HEK293 (cell line): ENCODE data around the gene APPL2.

ENCODE experiments used
- CTCF ChIA-PET: fragments of 350-600 bp; formaldehyde crosslinking; extraction: SDS; loops from one replicate; lab custom pipeline; 2021; ENCODE audit warnings: antibody characterized with exemption; lab: Yijun Ruan, JAX
- POLR2A ChIA-PET: fragments of 300-600 bp; formaldehyde crosslinking; extraction: SDS; loops from one replicate; lab custom pipeline; 2020; ENCODE audit warnings: antibody characterized with exemption, inconsistent platforms; lab: Yijun Ruan, JAX
- H3K27ac ChIP-seq: fragments of 200-500 bp; sonication (Bioruptor generic); 2 replicates; pipeline ENCODE4 v1.5.1; 2014; ENCODE audit warnings: low read depth, low read length, control low read depth, inconsistent platforms; ENCODE audit errors: extremely low read depth
- H3K36me3 ChIP-seq, 2 experiments: fragments of 200-500 bp in 1 of 2; sonication (Bioruptor generic) in 1 of 2; 1 replicate in 1 of 2; 2 replicates in 1 of 2; pipeline ENCODE4 v1.5.1; 2014 to 2017; ENCODE audit warnings: inconsistent platforms in 2 of 2, low read length in 2 of 2; ENCODE audit not compliant: control insufficient read depth in 2 of 2, insufficient read depth in 1 of 2
- H3K4me1 ChIP-seq: fragments of 200-500 bp; sonication (Bioruptor generic); 2 replicates; pipeline ENCODE4 v1.5.1; 2014; ENCODE audit warnings: mild to moderate bottlenecking, low read length, inconsistent platforms; ENCODE audit not compliant: control insufficient read depth, insufficient read depth
- H3K4me3 ChIP-seq: 2 replicates; pipeline ENCODE4 v1.5.1; 2011; ENCODE audit warnings: low read depth, mild to moderate bottlenecking, control low read depth, low read length, moderate library complexity
- H3K9me3 ChIP-seq: fragments of 200-500 bp; sonication (Bioruptor generic); 2 replicates; pipeline ENCODE4 v1.5.1; 2014; ENCODE audit warnings: low read depth, low read length, inconsistent platforms; ENCODE audit not compliant: control insufficient read depth, insufficient read depth
- BCL11B ChIP-seq: fragments of 450-650 bp; formaldehyde crosslinking; IDR thresholded peaks from 2 replicates; pipeline ENCODE4 v1.5.1; 2016; ENCODE audit warnings: low read depth, missing biosample characterization, missing genetic modification characterization
- CTCF ChIP-seq: fragments of 450-650 bp; formaldehyde crosslinking; IDR thresholded peaks from 2 replicates; pipeline ENCODE4 v1.5.1; 2016; ENCODE audit warnings: missing biosample characterization, missing genetic modification characterization
- FEZF1 ChIP-seq: fragments of 450-650 bp; formaldehyde crosslinking; IDR thresholded peaks from 2 replicates; pipeline ENCODE4 v1.5.1; 2016; ENCODE audit warnings: missing biosample characterization, missing genetic modification characterization
- RBAK ChIP-seq: fragments of 450-650 bp; formaldehyde crosslinking; IDR thresholded peaks from 2 replicates; pipeline ENCODE4 v1.5.1; 2016; ENCODE audit warnings: missing biosample characterization, missing genetic modification characterization
- SCRT1 ChIP-seq: fragments of 450-650 bp; formaldehyde crosslinking; IDR thresholded peaks from 2 replicates; pipeline ENCODE4 v1.5.1; 2016; ENCODE audit warnings: missing biosample characterization, missing genetic modification characterization, borderline replicate concordance
- SCRT2 ChIP-seq: fragments of 450-650 bp; formaldehyde crosslinking; IDR thresholded peaks from 2 replicates; pipeline ENCODE4 v1.5.1; 2016; ENCODE audit warnings: missing biosample characterization, missing genetic modification characterization
- ZFHX2 ChIP-seq: fragments of 450-650 bp; formaldehyde crosslinking; conservative IDR thresholded peaks from 2 replicates; pipeline ENCODE4 v1.5.1; 2016; ENCODE audit warnings: missing biosample characterization, missing genetic modification characterization
- ZNF211 ChIP-seq: fragments of 450-650 bp; formaldehyde crosslinking; IDR thresholded peaks from 2 replicates; pipeline ENCODE4 v1.5.1; 2016; ENCODE audit warnings: low read depth, missing biosample characterization, missing genetic modification characterization
- ZNF350 ChIP-seq: fragments of 450-650 bp; formaldehyde crosslinking; IDR thresholded peaks from 2 replicates; pipeline ENCODE4 v1.5.0; 2017; ENCODE audit warnings: missing biosample characterization, mild to moderate bottlenecking, missing genetic modification characterization
- ZNF398 ChIP-seq: fragments of 450-650 bp; formaldehyde crosslinking; IDR thresholded peaks from 2 replicates; pipeline ENCODE4 v1.5.1; 2017; ENCODE audit warnings: missing biosample characterization, missing genetic modification characterization
- ZNF530 ChIP-seq: fragments of 450-650 bp; formaldehyde crosslinking; IDR thresholded peaks from 2 replicates; pipeline ENCODE4 v1.5.1; 2016; ENCODE audit warnings: low read depth, missing biosample characterization, missing genetic modification characterization
- ZSCAN18 ChIP-seq: fragments of 450-650 bp; formaldehyde crosslinking; IDR thresholded peaks from 2 replicates; pipeline ENCODE4 v1.5.1; 2016; ENCODE audit warnings: missing biosample characterization, missing genetic modification characterization
- TF ChIP-seq, protein P1 (sequence below): fragments of 450-650 bp; formaldehyde crosslinking; IDR thresholded peaks from 2 replicates; pipeline ENCODE4 v1.5.1; 2016; ENCODE audit warnings: missing biosample characterization, missing genetic modification characterization

APPL2 gene

DNA sequence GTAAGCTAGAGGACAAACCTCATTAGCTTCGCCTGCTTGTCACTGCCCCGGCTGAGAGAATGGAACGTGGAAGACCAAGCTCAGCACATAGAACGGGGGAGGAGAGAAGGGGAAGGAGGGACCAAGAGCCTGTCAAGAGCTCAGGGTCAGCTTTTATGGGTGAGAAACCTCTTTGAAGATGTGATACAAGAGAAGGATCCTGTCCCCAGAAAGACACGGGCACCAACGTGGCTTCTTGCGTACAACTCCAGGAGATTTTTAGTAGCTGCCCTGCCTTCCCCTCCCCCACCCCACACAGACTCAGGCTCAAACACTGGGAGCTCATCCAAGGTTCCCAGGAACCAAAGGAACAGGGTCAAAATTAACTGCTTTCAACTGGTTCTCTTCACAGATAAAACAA lies 34.7 kb downstream of the APPL2 start (continued):
- TF ChIP-seq CTCF (no peak), ZNF398 (no peak)

GRCh38 chr12:105200385-105200784 lies 35.6 kb downstream of the APPL2 start:
- TF ChIP-seq ZNF211 (tag by site-specific recombination): no peak
- peak; percentile 44; the same call in 1 of the 2 replicates for TF ChIP-seq ZFHX2 (tag by site-specific recombination)
- Histone ChIP-seq H3K4me1 (no peaks in the 10 kb centered on the region), H3K9me3 (no peaks in the 10 kb centered on the region), H3K4me3 (no peak overlapping the region), H3K36me3 (peaks cover 5 to 78% of the 10 kb centered on the region in 2 experiments; a peak in 2 of 3 replicates), H3K27ac (no peak overlapping the region)
- POLR2A ChIA-PET: no interaction called here
- CTCF ChIA-PET: no interaction called here

GRCh38 chr12:105198961-105199360 lies 37.0 kb downstream of the APPL2 start:
- no peak overlapping the region for H3K4me3 ChIP-seq
- H3K27ac ChIP-seq: no peak overlapping the region
- H3K36me3 ChIP-seq: peaks cover 10 to 76% of the 10 kb centered on the region in 2 experiments; a peak in 2 of 3 replicates
- ChIA-PET POLR2A (no interaction called here), CTCF (interaction anchor here (0.5 kb wide), 1 partner anchor 1622 kb away, joined by 3 read pairs; no protein-coding TSS in a partner anchor)
- TF ChIP-seq, protein P1, sequence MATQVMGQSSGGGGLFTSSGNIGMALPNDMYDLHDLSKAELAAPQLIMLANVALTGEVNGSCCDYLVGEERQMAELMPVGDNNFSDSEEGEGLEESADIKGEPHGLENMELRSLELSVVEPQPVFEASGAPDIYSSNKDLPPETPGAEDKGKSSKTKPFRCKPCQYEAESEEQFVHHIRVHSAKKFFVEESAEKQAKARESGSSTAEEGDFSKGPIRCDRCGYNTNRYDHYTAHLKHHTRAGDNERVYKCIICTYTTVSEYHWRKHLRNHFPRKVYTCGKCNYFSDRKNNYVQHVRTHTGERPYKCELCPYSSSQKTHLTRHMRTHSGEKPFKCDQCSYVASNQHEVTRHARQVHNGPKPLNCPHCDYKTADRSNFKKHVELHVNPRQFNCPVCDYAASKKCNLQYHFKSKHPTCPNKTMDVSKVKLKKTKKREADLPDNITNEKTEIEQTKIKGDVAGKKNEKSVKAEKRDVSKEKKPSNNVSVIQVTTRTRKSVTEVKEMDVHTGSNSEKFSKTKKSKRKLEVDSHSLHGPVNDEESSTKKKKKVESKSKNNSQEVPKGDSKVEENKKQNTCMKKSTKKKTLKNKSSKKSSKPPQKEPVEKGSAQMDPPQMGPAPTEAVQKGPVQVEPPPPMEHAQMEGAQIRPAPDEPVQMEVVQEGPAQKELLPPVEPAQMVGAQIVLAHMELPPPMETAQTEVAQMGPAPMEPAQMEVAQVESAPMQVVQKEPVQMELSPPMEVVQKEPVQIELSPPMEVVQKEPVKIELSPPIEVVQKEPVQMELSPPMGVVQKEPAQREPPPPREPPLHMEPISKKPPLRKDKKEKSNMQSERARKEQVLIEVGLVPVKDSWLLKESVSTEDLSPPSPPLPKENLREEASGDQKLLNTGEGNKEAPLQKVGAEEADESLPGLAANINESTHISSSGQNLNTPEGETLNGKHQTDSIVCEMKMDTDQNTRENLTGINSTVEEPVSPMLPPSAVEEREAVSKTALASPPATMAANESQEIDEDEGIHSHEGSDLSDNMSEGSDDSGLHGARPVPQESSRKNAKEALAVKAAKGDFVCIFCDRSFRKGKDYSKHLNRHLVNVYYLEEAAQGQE: no peak
- TF ChIP-seq ZSCAN18: no peak
- TF ChIP-seq ZNF530: no peak
- TF ChIP-seq FEZF1: no peak
- no peak for TF ChIP-seq ZNF350 (tag by site-specific recombination)
- 0 out of 2 replicates have a peak, but pooled peaks have one; percentile 13 for TF ChIP-seq ZFHX2 (tag by site-specific recombination)
- no peaks in the 10 kb centered on the region for H3K9me3 ChIP-seq
- H3K4me1 ChIP-seq: no peaks in the 10 kb centered on the region

GRCh38 chr12:105196090-105196489 lies 39.9 kb downstream of the APPL2 start:
- TF ChIP-seq RBAK (tag by site-specific recombination) (no peak), SCRT2 (tag by site-specific recombination) (peak; percentile 53; the same call in 1 of the 2 replicates), BCL11B (tag by site-specific recombination) (no peak), SCRT1 (tag by site-specific recombination) (peak; percentile 32; the same call in 1 of the 2 replicates)
- TF ChIP-seq, all 188 proteins: peak for 2
- Histone ChIP-seq H3K36me3 (peaks cover 23 to 83% of the 10 kb centered on the region in 2 experiments), H3K27ac (no peak overlapping the region)

More at GRCh38 chr12:105196090-105196489, 39.9 kb downstream of the APPL2 start:
- Histone ChIP-seq H3K9me3 (no peaks in the 10 kb centered on the region), H3K4me1 (no peaks in the 10 kb centered on the region), H3K4me3 (no peak overlapping the region)
- ChIA-PET POLR2A (no interaction called here), CTCF (no interaction called here)
